Naive thymus-derived CD4-positive, alpha-beta T cell (primary cell): ENCODE data around the gene HYLS1. TPM values are rescaled to one million over a fixed set of nuclear protein-coding genes. Genes with fewer than 3 reads are reported as not detected.
A peak's percentile ranks its signal among the peaks of the same experiment; 100 is the strongest.

Experiments
- ATAC-seq: fragments of 150-1000 bp; cut with Tn5 transposase; 2 replicates; pipeline ENCODE4 v1.10.0; 2021; ENCODE audit warnings: mild to moderate bottlenecking, moderate library complexity
- CTCF ChIA-PET: fragments of 350-600 bp; sonication (Branson Sonifier 250); formaldehyde crosslinking; loops from one replicate; lab custom pipeline; 2021; ENCODE audit warnings: antibody characterized with exemption; lab: Charles Lee
- POLR2A ChIA-PET: fragments of 350-600 bp; sonication (Branson Sonifier 250); formaldehyde crosslinking; loops from one replicate; lab custom pipeline; 2021; ENCODE audit warnings: antibody characterized with exemption, inconsistent platforms; lab: Charles Lee
- DNase-seq, 9 donors: peaks; one replicate each; pipeline versions ENCODE4 v3.0.0 to v3.0.0-alpha.2; 2020 to 2022; ENCODE audit warnings: mixed read lengths in 1 of 9
- H3K27ac ChIP-seq: one replicate; pipeline ENCODE4 v1.7.0; 2013; ENCODE audit warnings: mild to moderate bottlenecking, low read depth, low read length, moderate library complexity
- H3K27me3 ChIP-seq, 2 donors: one replicate each; pipeline ENCODE4 v1.7.0; 2013; ENCODE audit warnings: low read length in 2 of 2, mild to moderate bottlenecking in 2 of 2, moderate library complexity in 2 of 2; ENCODE audit not compliant: control insufficient read depth in 2 of 2, insufficient read depth in 2 of 2
- H3K36me3 ChIP-seq, 3 experiments: 1 replicate in 2 of 3; 2 replicates in 1 of 3; pipeline ENCODE4 v1.7.0; 2013; ENCODE audit warnings: low read length in 3 of 3, mild to moderate bottlenecking in 3 of 3, moderate library complexity in 1 of 3; ENCODE audit not compliant: insufficient read depth in 3 of 3, control insufficient read depth in 2 of 3
- H3K4me1 ChIP-seq, 2 donors: one replicate each; pipeline ENCODE4 v1.7.0; 2013; ENCODE audit warnings: low read length in 2 of 2, mild to moderate bottlenecking in 2 of 2, moderate library complexity in 1 of 2; ENCODE audit not compliant: control insufficient read depth in 2 of 2, insufficient read depth in 2 of 2
- H3K4me3 ChIP-seq: 2 replicates; pipeline ENCODE4 v1.7.0; 2013; ENCODE audit warnings: mild to moderate bottlenecking, low read length
- H3K9me3 ChIP-seq, 3 experiments: 1 replicate in 2 of 3; 2 replicates in 1 of 3; pipeline ENCODE4 v1.7.0; 2013; ENCODE audit warnings: low read length in 3 of 3; ENCODE audit not compliant: control insufficient read depth in 2 of 3
- H3K27ac Mint-ChIP-seq, 9 donors: one replicate each; pipeline ENCODE4 v1.8.0; 2020 to 2022; ENCODE audit warnings: mixed read lengths in 9 of 9, mild to moderate bottlenecking in 8 of 9, moderate library complexity in 5 of 9, inconsistent platforms in 2 of 9
- H3K27me3 Mint-ChIP-seq, 5 donors: one replicate each; pipeline ENCODE4 v1.8.0; 2021 to 2022; ENCODE audit warnings: mixed read lengths in 5 of 5, mild to moderate bottlenecking in 1 of 5
- H3K36me3 Mint-ChIP-seq, 5 donors: one replicate each; pipeline ENCODE4 v1.8.0; 2020 to 2022; ENCODE audit warnings: mixed read lengths in 5 of 5, mild to moderate bottlenecking in 3 of 5, inconsistent platforms in 1 of 5
- H3K4me1 Mint-ChIP-seq, 7 donors: one replicate each; pipeline ENCODE4 v1.8.0; 2020 to 2022; ENCODE audit warnings: mixed read lengths in 7 of 7, mild to moderate bottlenecking in 3 of 7, inconsistent platforms in 1 of 7
- H3K4me3 Mint-ChIP-seq, 10 donors: one replicate each; pipeline ENCODE4 v1.8.0; 2020 to 2022; ENCODE audit warnings: mild to moderate bottlenecking in 10 of 10, mixed read lengths in 10 of 10, moderate library complexity in 6 of 10, inconsistent platforms in 2 of 10
- H3K9me3 Mint-ChIP-seq, 11 donors: one replicate each; pipeline ENCODE4 v1.8.0; 2020 to 2022; ENCODE audit warnings: mixed read lengths in 11 of 11, mild to moderate bottlenecking in 4 of 11, inconsistent platforms in 1 of 11, moderate library complexity in 1 of 11
- intact Hi-C, 2 donors: fragments of 100-400 bp; cut with micrococcal nuclease; formaldehyde crosslinking; loops; one replicate each; pipeline ENCODE4 v1.15.1; 2023
- polyA plus RNA-seq, 2 donors: library from polyadenylated mRNA; unstranded; fragments of 300-500 nt; fragmentation: Illumina TruSeq; gene quantifications; one replicate each; pipeline ENCODE4 v1.2.3, GENCODE V29; 2021
- total RNA-seq, 6 experiments: library from RNA in 5 of 6; stranded (reverse) in 5 of 6; gene quantifications; 1 replicate in 5 of 6; 2 replicates in 1 of 6; pipeline ENCODE4 v1.2.3 and lab custom pipeline; 2021 to 2026

The HYLS1 gene
- total and polyA plus RNA-seq, 7 experiments from 2014 or later: 2.7 to 13.1 (median 8.0) TPM

- Mint-ChIP-seq H3K9me3 (peaks cover 0 to 11% (median 0%) of the 10 kb centered on the region in 11 donors), H3K27ac (no peak overlapping the region), H3K36me3 (peaks cover 0 to 9% (median 0%) of the 10 kb centered on the region in 5 donors), H3K27me3 (peaks cover 0 to 5% (median 0%) of the 10 kb centered on the region in 5 donors), H3K4me3 (no peak overlapping the region), H3K4me1 (no peaks in the 10 kb centered on the region)
- Histone ChIP-seq H3K4me3 (no peak overlapping the region), H3K27me3 (no peaks in the 10 kb centered on the region), H3K4me1 (no peaks in the 10 kb centered on the region), H3K27ac (no peak overlapping the region), H3K9me3 (no peaks in the 10 kb centered on the region), H3K36me3 (no peaks in the 10 kb centered on the region)
- CTCF ChIA-PET: no interaction called here
- no peak for ATAC-seq
- intact Hi-C loops: no loop called here
- POLR2A ChIA-PET: no interaction called here
- DNase-seq: no peak
These were observed 17.9 kb upstream of the HYLS1 start for GRCh38 chr11:125869521-125869920.

DNA sequence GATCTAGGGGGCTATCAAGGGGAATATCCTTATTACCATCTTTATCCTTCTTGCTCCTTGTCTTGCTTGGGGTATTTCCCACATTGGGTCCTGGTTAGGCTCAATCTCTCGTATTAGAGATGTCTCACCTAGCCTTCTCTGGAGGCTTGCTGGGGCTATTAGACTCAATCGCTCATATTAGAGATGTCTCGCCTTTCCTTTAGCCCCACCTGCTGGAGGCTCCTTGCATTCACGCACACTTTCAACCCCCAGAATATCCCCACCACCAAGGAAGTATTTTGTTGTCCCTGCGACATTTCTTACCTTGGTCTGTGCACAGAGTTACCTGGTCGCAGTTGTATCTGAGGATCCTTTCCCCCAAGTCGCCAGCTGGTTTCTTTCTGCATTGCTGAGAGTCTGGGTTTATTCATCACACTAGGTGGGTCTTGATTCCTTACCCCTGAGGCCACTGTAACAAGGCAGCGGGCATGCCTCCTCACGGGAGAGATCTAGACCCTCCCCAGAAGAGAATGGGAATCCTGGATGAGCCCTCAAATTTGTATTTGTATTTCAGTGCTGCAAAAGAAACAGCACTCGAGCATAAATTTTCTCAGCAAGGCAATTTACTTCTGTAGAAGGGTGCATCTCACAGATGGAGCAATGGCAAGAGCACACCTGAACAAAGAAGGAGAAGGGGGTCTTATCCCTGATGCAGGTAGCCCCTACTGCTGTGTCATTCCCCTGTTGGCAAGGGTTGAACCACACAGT is 15.9 kb upstream of the HYLS1 start:
- Histone ChIP-seq H3K4me1 (no peaks in the 10 kb centered on the region), H3K9me3 (no peaks in the 10 kb centered on the region), H3K4me3 (no peak overlapping the region), H3K27me3 (no peaks in the 10 kb centered on the region), H3K36me3 (no peaks in the 10 kb centered on the region), H3K27ac (no peak overlapping the region)
- ATAC-seq: peak; percentile 69
- peaks cover 0 to 5% (median 0%) of the 10 kb centered on the region in 5 donors for H3K27me3 Mint-ChIP-seq
- H3K4me3 Mint-ChIP-seq: no peak overlapping the region
- peaks cover 0 to 11% (median 0%) of the 10 kb centered on the region in 11 donors for H3K9me3 Mint-ChIP-seq
- CTCF ChIA-PET: no interaction called here
- POLR2A ChIA-PET: no interaction called here
- no peak overlapping the region for H3K27ac Mint-ChIP-seq
- intact Hi-C loops: loop anchor here (1.0 to 10.0 kb wide), 9 partner anchors 147 to 1799 kb away; partner anchors contain the start of gene EI24 (in 1 of the 2)
- H3K36me3 Mint-ChIP-seq: peaks cover 0 to 9% (median 0%) of the 10 kb centered on the region in 5 donors
- peak in 5 of 9 donors; percentile 6 to 51 (median 35) for DNase-seq
- no peaks in the 10 kb centered on the region for H3K4me1 Mint-ChIP-seq

- Histone ChIP-seq H3K4me1 (no peaks in the 10 kb centered on the region), H3K9me3 (no peaks in the 10 kb centered on the region), H3K27ac (no peak overlapping the region), H3K4me3 (no peak overlapping the region), H3K27me3 (no peaks in the 10 kb centered on the region), H3K36me3 (no peaks in the 10 kb centered on the region)
- H3K4me3 Mint-ChIP-seq: no peak overlapping the region
- H3K36me3 Mint-ChIP-seq: peaks cover 0 to 9% (median 0%) of the 10 kb centered on the region in 5 donors
- H3K27ac Mint-ChIP-seq: no peak overlapping the region
- DNase-seq (no peak), ATAC-seq (no peak)
- peaks cover 0 to 5% (median 0%) of the 10 kb centered on the region in 5 donors for H3K27me3 Mint-ChIP-seq
- ChIA-PET CTCF (no interaction called here), POLR2A (no interaction called here)
- no peaks in the 10 kb centered on the region for H3K4me1 Mint-ChIP-seq
- H3K9me3 Mint-ChIP-seq: peaks cover 0 to 11% (median 0%) of the 10 kb centered on the region in 11 donors
- intact Hi-C loops: loop anchor here (5.0 to 10.0 kb wide), 8 partner anchors 147 to 1800 kb away; no protein-coding TSS in a partner anchor
These were observed 15.4 kb upstream of the HYLS1 start for GRCh38 chr11:125872138-125872491.

DNA sequence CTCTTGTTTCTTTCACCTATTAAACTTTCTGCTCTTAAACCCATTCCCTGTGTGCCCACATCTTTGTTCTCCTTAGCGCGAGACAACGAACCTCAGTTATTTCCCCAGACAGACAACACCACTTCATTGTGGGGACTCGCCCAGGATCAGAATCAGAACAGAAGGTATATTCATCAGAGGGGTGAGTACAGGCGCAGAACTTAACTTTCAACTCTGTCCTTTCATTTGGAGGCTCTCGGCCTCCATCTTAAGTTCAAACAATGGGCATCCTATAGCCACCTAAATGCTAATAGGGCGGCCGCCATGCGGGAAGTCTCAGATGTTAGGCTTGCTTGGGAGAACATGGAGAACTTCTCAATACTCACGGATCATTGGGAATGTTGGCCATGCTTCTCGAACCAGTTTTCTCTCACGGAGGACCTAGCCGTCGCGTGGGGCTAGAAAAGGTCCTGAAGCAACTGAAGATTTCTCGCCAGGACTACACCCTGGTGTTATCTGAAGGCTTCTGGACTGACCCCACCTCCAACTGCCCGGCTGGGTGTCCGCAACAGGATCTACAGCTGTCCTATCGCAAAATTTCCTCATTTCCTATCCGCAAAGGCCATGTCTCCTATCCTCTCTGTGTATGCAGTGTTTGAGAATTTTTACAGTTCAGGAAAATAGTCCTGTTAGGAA is 13.4 kb upstream of the HYLS1 start:
- Mint-ChIP-seq H3K4me3 (peak overlapping the region in 1 of 10 donors; percentile 17), H3K27ac (no peak overlapping the region), H3K27me3 (peaks cover 0 to 6% (median 0%) of the 10 kb centered on the region in 5 donors), H3K9me3 (peaks cover 0 to 11% (median 0%) of the 10 kb centered on the region in 11 donors), H3K4me1 (no peaks in the 10 kb centered on the region), H3K36me3 (peaks cover 0 to 9% (median 0%) of the 10 kb centered on the region in 5 donors)
- Histone ChIP-seq H3K4me3 (no peak overlapping the region), H3K27me3 (no peaks in the 10 kb centered on the region), H3K27ac (no peak overlapping the region), H3K36me3 (no peaks in the 10 kb centered on the region), H3K4me1 (no peaks in the 10 kb centered on the region), H3K9me3 (no peaks in the 10 kb centered on the region)
- CTCF ChIA-PET: interaction anchor here (0.6 kb wide), 1 partner anchor 376 kb away, joined by 4 read pairs; no protein-coding TSS in a partner anchor
- intact Hi-C loops: loop anchor here (1.0 to 10.0 kb wide), 12 partner anchors 149 to 1802 kb away; partner anchors contain the start of gene EI24 (in 1 of the 2)
- DNase-seq (no peak), ATAC-seq (no peak)
- POLR2A ChIA-PET: no interaction called here

DNA sequence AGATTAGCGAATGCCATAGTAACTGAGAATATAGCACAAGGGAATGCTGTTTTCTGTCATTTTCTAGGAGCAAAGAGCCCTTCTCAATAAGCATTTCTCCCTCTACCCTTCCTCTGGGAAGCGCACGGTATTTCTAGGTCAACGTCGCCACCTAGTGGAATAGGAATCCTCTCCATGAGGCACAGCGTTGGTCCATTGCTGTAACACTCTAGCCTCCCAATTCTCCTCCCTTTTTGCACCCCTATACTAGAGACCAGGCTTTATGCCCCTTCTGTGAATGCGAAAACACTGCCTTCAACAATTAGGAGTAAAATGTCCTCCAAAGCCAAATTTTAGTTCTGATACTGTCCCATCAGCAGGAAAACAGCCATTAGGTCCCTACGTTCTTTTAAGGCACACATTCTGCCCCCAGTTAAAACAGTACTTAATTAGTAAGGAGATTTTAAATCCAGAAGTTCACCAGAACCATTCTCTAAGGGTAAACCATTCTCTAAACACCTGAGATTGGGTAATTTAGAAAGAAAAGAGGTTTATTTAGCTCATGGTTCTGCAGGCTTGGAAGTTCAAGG is 12.8 kb upstream of the HYLS1 start:
- ATAC-seq (peak; percentile 75), DNase-seq (peak in 7 of 9 donors; percentile 12 to 52 (median 34))
- H3K36me3 ChIP-seq: no peaks in the 10 kb centered on the region
- POLR2A ChIA-PET: no interaction called here
- H3K9me3 Mint-ChIP-seq: peaks cover 0 to 11% (median 0%) of the 10 kb centered on the region in 11 donors
- CTCF ChIA-PET: no interaction called here
- no peaks in the 10 kb centered on the region for H3K4me1 ChIP-seq
- H3K4me3 ChIP-seq: no peak overlapping the region
- peaks cover 0 to 6% (median 0%) of the 10 kb centered on the region in 5 donors for H3K27me3 Mint-ChIP-seq
- H3K27ac ChIP-seq: no peak overlapping the region
- no peaks in the 10 kb centered on the region for H3K27me3 ChIP-seq
- H3K4me3 Mint-ChIP-seq: peak overlapping the region in 1 of 10 donors; percentile 17
- H3K27ac Mint-ChIP-seq: no peak overlapping the region
- intact Hi-C loops: loop anchor here (1.0 to 10.0 kb wide), 12 partner anchors 150 to 1802 kb away; partner anchors contain the start of gene EI24 (in 1 of the 2)
- H3K36me3 Mint-ChIP-seq: peaks cover 0 to 9% (median 0%) of the 10 kb centered on the region in 5 donors
- no peaks in the 10 kb centered on the region for H3K4me1 Mint-ChIP-seq
- H3K9me3 ChIP-seq: no peaks in the 10 kb centered on the region

DNA sequence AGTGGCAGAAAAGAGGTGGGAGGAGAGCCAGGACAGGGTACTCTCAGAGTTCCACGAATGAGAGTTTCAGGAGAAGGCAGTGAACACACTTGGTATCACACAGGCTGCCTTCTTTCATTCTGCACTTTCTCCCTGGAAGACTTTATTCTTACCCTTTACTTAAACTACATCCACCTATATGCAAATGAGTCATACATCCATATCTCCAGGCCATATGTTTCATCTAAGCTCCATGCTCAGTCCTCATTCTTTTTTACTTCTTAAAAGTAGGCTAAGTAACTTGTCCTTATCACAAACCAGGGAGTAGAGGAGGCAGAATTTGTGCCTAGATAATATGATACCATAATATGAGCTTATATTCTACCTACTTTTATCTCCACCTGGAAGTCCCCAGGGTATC is 6.2 kb upstream of the HYLS1 start:
- ATAC-seq: no peak
- peaks cover 0 to 3% (median 0%) of the 10 kb centered on the region in 5 donors for H3K36me3 Mint-ChIP-seq
- intact Hi-C loops: loop anchor here in 1 of 2 donors (10.0 kb wide), 1 partner anchor 474 kb away; the partner anchor contains the start of gene ST3GAL4

More for the DNA sequence above, 6.2 kb upstream of the HYLS1 start:
- H3K4me1 ChIP-seq: no peaks in the 10 kb centered on the region
- no peak overlapping the region for H3K4me3 ChIP-seq
- DNase-seq: no peak
- POLR2A ChIA-PET: interaction anchor here (0.6 kb wide), 1 partner anchor 11 kb away, joined by 3 read pairs; no protein-coding TSS in a partner anchor
- Mint-ChIP-seq H3K27ac (no peak overlapping the region), H3K27me3 (peaks cover 0 to 25% (median 0%) of the 10 kb centered on the region in 5 donors), H3K4me1 (peaks cover 0 to 3% (median under 1%) of the 10 kb centered on the region in 7 donors), H3K4me3 (no peak overlapping the region), H3K9me3 (no peaks in the 10 kb centered on the region)
- H3K36me3 ChIP-seq: no peaks in the 10 kb centered on the region
- H3K27ac ChIP-seq: no peak overlapping the region
- CTCF ChIA-PET: no interaction called here
- H3K27me3 ChIP-seq: no peaks in the 10 kb centered on the region
- H3K9me3 ChIP-seq: no peaks in the 10 kb centered on the region
